A549 (cell line): ENCODE results near the gene MOXD1. TPM values are rescaled to one million over a fixed set of nuclear protein-coding genes. Genes with fewer than 3 reads are reported as not detected.

Experiments used
- ATAC-seq, 2 experiments: fragments of 200-7000 bp in 1 of 2; fragments of >200 bp in 1 of 2; cut with Nextera tagmentation in 1 of 2; cut with Tn5 transposase in 1 of 2; 3 replicates each; pipeline versions ENCODE4 v1.8.0 to v1.9.1; 2018 to 2020; ENCODE audit warnings: mild to moderate bottlenecking in 1 of 2, moderate library complexity in 1 of 2
- CTCF ChIA-PET: fragments of 300-600 bp; sonication (Branson Sonifier 250); formaldehyde crosslinking; extraction: SDS; loops from one replicate; lab custom pipeline; 2021; ENCODE audit warnings: antibody characterized with exemption, inconsistent platforms; lab: Yijun Ruan, JAX
- POLR2A ChIA-PET: fragments of 350-600 bp; formaldehyde crosslinking; extraction: SDS; loops from one replicate; lab custom pipeline; 2021; ENCODE audit warnings: antibody characterized with exemption, inconsistent platforms; lab: Yijun Ruan, JAX
- DNase-seq, 2 experiments: peaks; one replicate each; pipeline versions ENCODE4 v3.0.0 to v3.0.0-alpha.2; 2011 to 2016; ENCODE audit warnings: low read depth in 1 of 2, low spot score in 1 of 2
- FAIRE-seq: peaks from 2 replicates; lab custom pipeline; 2011; peaks lifted over from hg19 to GRCh38; lab: Jason Lieb, UNC
- H3K27ac ChIP-seq, 2 experiments: fragments of >200 bp; sonication (Bioruptor Twin); formaldehyde crosslinking; 3 replicates each; pipeline ENCODE4 v1.5.1; 2016 to 2017
- H3K4me1 ChIP-seq: fragments of >200 bp; sonication (Bioruptor Twin); formaldehyde crosslinking; 3 replicates; pipeline ENCODE4 v1.6.1; 2016
- H3K4me2 ChIP-seq: fragments of >200 bp; sonication (Bioruptor Twin); formaldehyde crosslinking; 3 replicates; pipeline ENCODE4 v1.6.1; 2016
- H3K4me3 ChIP-seq: fragments of >200 bp; sonication (Bioruptor Twin); formaldehyde crosslinking; 3 replicates; pipeline ENCODE4 v1.5.1; 2016
- H3K9me3 ChIP-seq: fragments of >200 bp; sonication (Bioruptor Twin); formaldehyde crosslinking; 3 replicates; pipeline ENCODE4 v1.6.1; 2016
- CEBPB ChIP-seq, 2 experiments: fragments of >200 bp in 1 of 2; sonication (Bioruptor Twin) in 1 of 2; formaldehyde crosslinking in 1 of 2; IDR thresholded peaks; 2 replicates each; pipeline ENCODE4 v1.6.1; 2012 to 2016
- CHD4 ChIP-seq: fragments of 200-600 bp; sonication (generic); IDR thresholded peaks from 2 replicates; pipeline ENCODE4 v1.6.1; 2016; ENCODE audit warnings: antibody characterized with exemption, mild to moderate bottlenecking, borderline replicate concordance
- EHF ChIP-seq: fragments of 250-450 bp; sonication (Bioruptor Pico); IDR thresholded peaks from 2 replicates; pipeline ENCODE4 v1.5.0; 2020; ENCODE audit warnings: mild to moderate bottlenecking
- EP300 ChIP-seq, 2 experiments: fragments of >200 bp; sonication (Bioruptor Twin); formaldehyde crosslinking; IDR thresholded peaks; 2 replicates in 1 of 2; 3 replicates in 1 of 2; pipeline ENCODE4 v1.6.1; 2016 to 2017
- ESRRA ChIP-seq: fragments of 150-350 bp; IDR thresholded peaks from 2 replicates; pipeline ENCODE4 v1.6.1; 2014; ENCODE audit warnings: mild to moderate bottlenecking, low read length, borderline replicate concordance
- FOSL2 ChIP-seq, 2 experiments: fragments of 450-650 bp in 1 of 2; fragments of >200 bp in 1 of 2; sonication (Bioruptor Twin) in 1 of 2; formaldehyde crosslinking; IDR thresholded peaks; 2 replicates each; pipeline versions ENCODE4 v1.5.0 to v1.6.1; 2016 to 2020; ENCODE audit warnings: mild to moderate bottlenecking in 1 of 2, moderate library complexity in 1 of 2
- HDAC2 ChIP-seq: fragments of 200-600 bp; sonication (generic); IDR thresholded peaks from 2 replicates; pipeline ENCODE4 v1.6.1; 2016
- HEYL ChIP-seq: fragments of 250-450 bp; sonication (Bioruptor Pico); IDR thresholded peaks from 2 replicates; pipeline ENCODE4 v1.8.0; 2021; ENCODE audit warnings: mild to moderate bottlenecking, moderate library complexity
- HOXB13 ChIP-seq: fragments of 250-450 bp; sonication (Bioruptor Pico); IDR thresholded peaks from 2 replicates; pipeline ENCODE4 v1.5.0; 2020; ENCODE audit warnings: low read depth, mild to moderate bottlenecking, moderate library complexity
- JUNB ChIP-seq: fragments of >200 bp; sonication (Bioruptor Twin); formaldehyde crosslinking; IDR thresholded peaks from 2 replicates; pipeline ENCODE4 v1.6.1; 2016
- MAZ ChIP-seq: fragments of 150-350 bp; IDR thresholded peaks from 2 replicates; pipeline ENCODE4 v1.6.1; 2014; ENCODE audit warnings: antibody characterized with exemption, low read depth, low read length, borderline replicate concordance
- MYC ChIP-seq: IDR thresholded peaks from 2 replicates; pipeline ENCODE4 v1.6.1; 2012; ENCODE audit warnings: mild to moderate bottlenecking, inconsistent platforms, low read length, improper control_type of control experiment, borderline replicate concordance
- PHF8 ChIP-seq: fragments of 200-600 bp; sonication (generic); IDR thresholded peaks from 2 replicates; pipeline ENCODE4 v1.6.1; 2016; ENCODE audit warnings: low read depth, mild to moderate bottlenecking, antibody characterized with exemption, moderate library complexity, borderline replicate concordance
- POLR2A ChIP-seq: IDR thresholded peaks from 2 replicates; pipeline ENCODE4 v1.6.1; 2012; ENCODE audit warnings: mild to moderate bottlenecking, low read length
- POLR2AphosphoS2 ChIP-seq: conservative IDR thresholded peaks from 2 replicates; pipeline ENCODE4 v1.6.1; 2012; ENCODE audit warnings: low read length, improper control_type of control experiment, inconsistent platforms
- RNF2 ChIP-seq: fragments of 200-600 bp; sonication (generic); IDR thresholded peaks from 2 replicates; pipeline ENCODE4 v1.6.1; 2016; ENCODE audit warnings: low read depth, mild to moderate bottlenecking, antibody characterized with exemption, moderate library complexity, borderline replicate concordance
- SREBF2 ChIP-seq: fragments of 450-650 bp; IDR thresholded peaks from 2 replicates; pipeline ENCODE4 v1.6.1; 2014; ENCODE audit warnings: mild to moderate bottlenecking, moderate library complexity
- TFCP2L1 ChIP-seq: fragments of 250-450 bp; sonication (Bioruptor Pico); IDR thresholded peaks from 2 replicates; pipeline ENCODE4 v1.5.0; 2021; ENCODE audit warnings: mild to moderate bottlenecking
- ZC3H11A ChIP-seq: fragments of 450-650 bp; IDR thresholded peaks from 2 replicates; pipeline ENCODE4 v1.6.1; 2014; ENCODE audit warnings: antibody characterized with exemption, mild to moderate bottlenecking
- ZNF302 ChIP-seq: fragments of 250-450 bp; sonication (Bioruptor Pico); IDR thresholded peaks from 2 replicates; pipeline ENCODE4 v1.9.0; 2021; ENCODE audit warnings: inconsistent platforms, mild to moderate bottlenecking, moderate library complexity
- WGBS: methylation state at CpG from one replicate; pipeline ENCODE4 v1.1.6; 2017; ENCODE audit errors: missing lambda C conversion rate; 5-methylcytosine and 5-hydroxymethylcytosine counted together
- polyA plus RNA-seq, 4 experiments: library from polyadenylated mRNA; depleted of rRNA in 3 of 4; stranded (reverse); fragments of >200 nt; fragmentation: RNase III in 1 of 4; extraction: RNeasy Plus Mini Kit Qiagen cat#74134 plus additional on column Dnase treatment in 1 of 4; gene quantifications; 2 replicates in 3 of 4; 3 replicates in 1 of 4; pipeline ENCODE4 v1.2.3, GENCODE V29; 2011 to 2017
- TF ChIP-seq, protein P1 (sequence below): IDR thresholded peaks from 2 replicates; pipeline ENCODE4 v1.6.1; 2012
- TF ChIP-seq, protein P2 (sequence below): fragments of 250-450 bp; sonication (Bioruptor Pico); IDR thresholded peaks from 2 replicates; pipeline ENCODE4 v1.5.0; 2021; ENCODE audit warnings: mild to moderate bottlenecking, moderate library complexity, borderline replicate concordance

MOXD1 gene
- polyA plus RNA-seq, 2 of the 4 experiments (the other 2 are of a cell fraction): 1.4 to 2.4 TPM

DNA sequence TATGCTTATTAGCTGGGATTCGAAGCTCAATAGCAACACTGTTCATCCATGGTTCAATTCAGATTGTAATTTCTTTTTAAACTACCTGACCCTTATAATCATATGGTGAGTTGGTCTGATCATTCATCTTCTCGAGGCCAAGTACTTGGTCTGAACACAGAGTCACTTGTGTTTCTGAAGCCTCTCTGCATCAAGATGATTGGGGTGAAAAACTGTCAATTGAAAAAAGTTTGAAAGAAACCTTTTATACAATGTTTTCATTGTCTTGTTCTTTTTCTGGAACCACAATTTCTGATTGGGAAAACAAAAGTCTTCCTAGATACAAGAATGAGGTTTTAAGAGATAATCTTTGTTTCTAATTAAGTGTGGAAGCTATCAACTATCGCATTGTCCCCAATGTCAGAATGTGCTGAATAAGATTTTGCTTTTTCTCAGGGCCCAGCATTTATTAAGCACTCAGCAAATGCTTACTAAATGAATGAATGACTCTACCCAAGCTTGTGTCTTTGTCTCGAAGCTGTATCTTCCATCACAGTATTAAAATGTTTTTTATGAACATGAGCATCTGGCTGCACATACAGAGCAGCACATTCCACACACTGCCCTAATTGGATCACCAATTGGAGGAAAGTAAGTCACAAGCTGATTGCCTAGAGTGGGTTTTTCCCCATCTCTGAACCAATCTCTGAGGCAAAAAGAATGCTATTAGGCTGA is 45.0 kb upstream of the MOXD1 start:
- CTCF ChIA-PET: interaction anchor here (0.5 to 1.9 kb wide), 5 partner anchors 9 to 531 kb away, joined by 3 to 5 read pairs (median 5); no protein-coding TSS in a partner anchor
- peak overlapping the region; percentile 62 for H3K4me2 ChIP-seq
- TF ChIP-seq TFCP2L1 (CRISPR knock-in tag) (no peak), ZC3H11A (no peak), SREBF2 (no peak), PHF8 (no peak), HDAC2 (no peak), EP300 (IDR thresholded peaks at IDR 0.05) (no peak), CHD4 (no peak)
- TF ChIP-seq, all 56 proteins: peak for 0
- peaks cover 20% of the 10 kb centered on the region for H3K4me1 ChIP-seq
- peaks cover 17% of the 10 kb centered on the region for H3K9me3 ChIP-seq
- 91% methylated on average over 4 of the region's 4 CpGs for WGBS
- ATAC-seq (no peak), DNase-seq (no peak), FAIRE-seq (no peak)
- H3K27ac ChIP-seq: peak overlapping the region; percentile 43 to 59; a peak in 4 of 6 replicates
- POLR2A ChIA-PET: no interaction called here
- no peak overlapping the region for H3K4me3 ChIP-seq

DNA sequence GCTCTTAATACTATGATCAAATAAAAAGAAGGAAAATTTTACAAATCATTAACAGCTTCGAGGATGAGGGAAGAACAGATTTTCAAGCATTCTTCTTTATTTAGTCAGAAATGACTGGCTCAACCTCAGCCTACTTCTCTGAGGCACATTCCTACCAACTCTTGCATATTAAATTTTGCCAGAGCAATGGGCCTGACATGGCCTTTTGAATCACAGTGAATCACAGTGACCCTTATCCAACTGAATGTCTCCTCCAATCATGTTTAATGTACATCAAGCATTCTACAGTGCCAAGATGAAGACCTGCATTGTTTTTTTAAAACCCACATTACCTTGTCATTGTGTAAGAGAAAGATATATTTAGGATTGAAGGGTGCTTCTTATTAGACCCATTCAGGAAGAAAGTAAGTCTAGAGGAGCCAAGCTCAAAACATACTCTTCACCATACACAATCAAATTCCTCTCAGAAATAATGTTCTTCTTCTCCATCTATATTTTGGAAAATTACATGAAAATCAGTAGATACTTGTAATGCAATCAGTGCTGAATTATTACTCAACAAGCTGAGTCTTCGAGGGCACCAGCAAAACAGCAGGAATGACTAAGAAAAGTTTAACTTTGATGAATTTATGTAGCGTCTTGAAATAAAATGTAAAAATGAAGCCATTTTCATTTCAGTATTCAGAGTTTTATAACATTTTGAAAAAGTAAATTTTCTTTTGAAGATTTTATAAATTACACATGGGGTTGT is 44.1 kb upstream of the MOXD1 start:
- FAIRE-seq: no peak
- POLR2A ChIA-PET: no interaction called here
- peak; percentile 4 to 55 for DNase-seq
- Histone ChIP-seq H3K4me1 (peaks cover 20% of the 10 kb centered on the region), H3K27ac (peak overlapping the region; percentile 43 to 59; a peak in 4 of 6 replicates), H3K4me3 (no peak overlapping the region), H3K4me2 (peak overlapping the region; percentile 62), H3K9me3 (peaks cover 17% of the 10 kb centered on the region)
- WGBS: 20% methylated on average over 3 of the region's 3 CpGs
- CTCF ChIA-PET: interaction anchor here (1.2 to 1.9 kb wide), 4 partner anchors 10 to 530 kb away, joined by 3 to 5 read pairs (median 5); no protein-coding TSS in a partner anchor
- TF ChIP-seq, protein P1, sequence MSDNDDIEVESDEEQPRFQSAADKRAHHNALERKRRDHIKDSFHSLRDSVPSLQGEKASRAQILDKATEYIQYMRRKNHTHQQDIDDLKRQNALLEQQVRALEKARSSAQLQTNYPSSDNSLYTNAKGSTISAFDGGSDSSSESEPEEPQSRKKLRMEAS: no peak
- TF ChIP-seq POLR2AphosphoS2 (no peak), RNF2 (no peak), SREBF2 (no peak), CEBPB (IDR thresholded peaks at IDR 0.05) (peak in 1 of 2 experiments; percentile 21; a peak in 1 of 4 replicates), JUNB (peak; percentile 28), HDAC2 (no peak), HEYL (CRISPR knock-in tag) (no peak), HOXB13 (no peak), MAZ (no peak), POLR2A (no peak), FOSL2 (IDR thresholded peaks at IDR 0.05) (no peak), FOSL2 (CRISPR knock-in tag; IDR thresholded peaks at IDR 0.05) (peak; percentile 67)
- TF ChIP-seq, protein P2, sequence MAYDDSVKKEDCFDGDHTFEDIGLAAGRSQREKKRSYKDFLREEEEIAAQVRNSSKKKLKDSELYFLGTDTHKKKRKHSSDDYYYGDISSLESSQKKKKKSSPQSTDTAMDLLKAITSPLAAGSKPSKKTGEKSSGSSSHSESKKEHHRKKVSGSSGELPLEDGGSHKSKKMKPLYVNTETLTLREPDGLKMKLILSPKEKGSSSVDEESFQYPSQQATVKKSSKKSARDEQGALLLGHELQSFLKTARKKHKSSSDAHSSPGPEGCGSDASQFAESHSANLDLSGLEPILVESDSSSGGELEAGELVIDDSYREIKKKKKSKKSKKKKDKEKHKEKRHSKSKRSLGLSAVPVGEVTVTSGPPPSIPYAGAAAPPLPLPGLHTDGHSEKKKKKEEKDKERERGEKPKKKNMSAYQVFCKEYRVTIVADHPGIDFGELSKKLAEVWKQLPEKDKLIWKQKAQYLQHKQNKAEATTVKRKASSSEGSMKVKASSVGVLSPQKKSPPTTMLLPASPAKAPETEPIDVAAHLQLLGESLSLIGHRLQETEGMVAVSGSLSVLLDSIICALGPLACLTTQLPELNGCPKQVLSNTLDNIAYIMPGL (CRISPR knock-in tag): no peak
- ATAC-seq: peak; percentile 91

DNA sequence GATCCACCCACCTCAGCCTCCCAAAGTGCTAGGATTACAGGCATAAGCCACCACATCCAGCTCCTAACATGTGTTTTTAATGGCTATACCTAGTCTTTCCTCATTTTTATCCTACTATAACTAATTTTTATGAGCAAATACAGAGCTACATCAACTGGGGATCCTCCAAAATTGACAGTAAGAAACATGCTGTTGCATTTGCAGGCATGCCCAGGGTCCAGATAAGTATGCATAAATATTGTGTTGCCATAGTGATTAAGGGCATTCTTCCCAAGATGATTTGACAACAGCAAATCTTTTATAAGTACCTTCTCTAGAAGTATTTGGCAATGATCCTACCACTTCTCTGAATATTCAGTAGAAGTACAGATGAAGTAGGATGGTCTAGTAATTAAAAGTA is 41.9 kb upstream of the MOXD1 start:
- Histone ChIP-seq H3K27ac (no peak overlapping the region), H3K4me2 (no peak overlapping the region)
- no peak for ATAC-seq
- POLR2A ChIA-PET: no interaction called here
- CTCF ChIA-PET: interaction anchor here (1.0 kb wide), 1 partner anchor 143 kb away, joined by 3 read pairs; no protein-coding TSS in a partner anchor
- peak in 1 of 2 experiments; percentile 7 for DNase-seq
- TF ChIP-seq ESRRA: no peak
- TF ChIP-seq ZNF302 (CRISPR knock-in tag): no peak
- no peak for TF ChIP-seq MYC
- no peak for TF ChIP-seq EHF (CRISPR knock-in tag)
- TF ChIP-seq, all 56 proteins: peak for 0
- no peak for FAIRE-seq
- no peak overlapping the region for H3K4me3 ChIP-seq
- peaks cover 17% of the 10 kb centered on the region for H3K9me3 ChIP-seq
- peaks cover 20% of the 10 kb centered on the region for H3K4me1 ChIP-seq
